Measurements from ENCODE around the gene PID1.

DNA sequence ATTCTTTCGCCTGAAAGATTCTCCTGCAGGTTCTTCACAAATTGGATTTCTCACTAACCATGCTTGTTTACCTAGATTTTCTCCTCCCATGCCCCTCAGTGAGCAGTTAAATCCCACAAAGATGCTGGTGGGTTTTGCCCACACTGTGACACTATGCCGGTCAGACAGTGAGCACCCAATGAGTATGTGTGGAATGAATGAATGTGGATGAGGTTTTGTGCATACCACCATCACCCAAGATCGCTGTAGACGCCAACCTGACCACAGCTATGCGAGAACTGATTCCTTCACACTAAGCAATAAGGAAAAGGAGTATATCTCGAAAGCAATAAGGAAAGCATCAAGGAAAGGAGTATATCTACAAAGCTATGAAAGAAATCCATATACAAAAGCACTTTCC lies 116.7 kb downstream of the PID1 start:
- TF ChIP-seq POLR2A (IDR thresholded peaks at IDR 0.05), result no peak
- TF ChIP-seq, protein P1, sequence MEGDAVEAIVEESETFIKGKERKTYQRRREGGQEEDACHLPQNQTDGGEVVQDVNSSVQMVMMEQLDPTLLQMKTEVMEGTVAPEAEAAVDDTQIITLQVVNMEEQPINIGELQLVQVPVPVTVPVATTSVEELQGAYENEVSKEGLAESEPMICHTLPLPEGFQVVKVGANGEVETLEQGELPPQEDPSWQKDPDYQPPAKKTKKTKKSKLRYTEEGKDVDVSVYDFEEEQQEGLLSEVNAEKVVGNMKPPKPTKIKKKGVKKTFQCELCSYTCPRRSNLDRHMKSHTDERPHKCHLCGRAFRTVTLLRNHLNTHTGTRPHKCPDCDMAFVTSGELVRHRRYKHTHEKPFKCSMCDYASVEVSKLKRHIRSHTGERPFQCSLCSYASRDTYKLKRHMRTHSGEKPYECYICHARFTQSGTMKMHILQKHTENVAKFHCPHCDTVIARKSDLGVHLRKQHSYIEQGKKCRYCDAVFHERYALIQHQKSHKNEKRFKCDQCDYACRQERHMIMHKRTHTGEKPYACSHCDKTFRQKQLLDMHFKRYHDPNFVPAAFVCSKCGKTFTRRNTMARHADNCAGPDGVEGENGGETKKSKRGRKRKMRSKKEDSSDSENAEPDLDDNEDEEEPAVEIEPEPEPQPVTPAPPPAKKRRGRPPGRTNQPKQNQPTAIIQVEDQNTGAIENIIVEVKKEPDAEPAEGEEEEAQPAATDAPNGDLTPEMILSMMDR (IDR thresholded peaks at IDR 0.05), result no peak

Data from suprapubic skin (tissue), 3 donors.